NB4 (cell line): ENCODE results near the gene H1-8.

Source experiments
- CTCF ChIP-seq: IDR thresholded peaks from one replicate; pipeline ENCODE4 v1.5.1; 2012; ENCODE audit warnings: low read depth, low read length
- MAX ChIP-seq: IDR thresholded peaks from 2 replicates; pipeline ENCODE4 v1.6.1; 2011; ENCODE audit warnings: low read depth, low read length
- MYC ChIP-seq: IDR thresholded peaks from 2 replicates; pipeline ENCODE4 v1.6.1; 2011; ENCODE audit warnings: low read depth, low read length
- POLR2A ChIP-seq: IDR thresholded peaks from 2 replicates; pipeline ENCODE4 v1.6.1; 2011; ENCODE audit warnings: mild to moderate bottlenecking; ENCODE audit not compliant: insufficient read length; ENCODE audit errors: extremely low read depth

DNA sequence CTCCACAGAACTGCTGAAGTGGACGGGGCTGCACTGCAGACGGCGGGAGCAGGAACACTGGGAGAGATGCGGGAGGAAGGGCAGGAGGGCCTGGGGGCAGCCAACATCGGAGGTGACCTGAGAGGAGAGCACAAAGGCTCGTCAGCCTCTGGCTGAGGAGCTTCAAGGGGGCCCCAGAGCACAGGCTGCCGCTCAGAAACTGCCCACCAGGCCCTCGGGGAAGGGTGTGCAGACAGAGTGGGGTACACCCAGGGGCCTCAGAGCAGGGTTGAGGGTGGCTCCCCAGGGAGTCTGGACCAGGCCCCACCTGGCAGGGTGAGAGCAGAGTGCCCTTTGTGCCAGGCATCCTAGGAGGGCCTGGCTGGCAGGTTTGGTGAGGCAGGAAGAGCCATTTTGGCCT, 29.3 kb upstream of the H1-8 start:
- TF ChIP-seq CTCF (no peak), POLR2A (no peak), MAX (no peak), MYC (no peak)
